Measurements from ENCODE around the gene MAP7D1. TPM values are rescaled to one million over a fixed set of nuclear protein-coding genes. Genes with fewer than 3 reads are reported as not detected.
"Not testable (repeated sequence)": the region's sequence is repeated elsewhere in the genome, so short reads cannot be mapped to it uniquely, and the experiment has no call there.

MAP7D1 gene
- total RNA-seq, 1 experiment from 2014 or later, result 271 TPM

- DNase-seq (ENCODE audit: low read depth), result peak; percentile 77
These were observed 44.2 kb downstream of the MAP7D1 start for GRCh38 chr1:36199934-36200741.

GRCh38 chr1:36203027-36203553 is 47.1 kb downstream of the MAP7D1 start:
- no peak for DNase-seq (ENCODE audit: low read depth)

DNA sequence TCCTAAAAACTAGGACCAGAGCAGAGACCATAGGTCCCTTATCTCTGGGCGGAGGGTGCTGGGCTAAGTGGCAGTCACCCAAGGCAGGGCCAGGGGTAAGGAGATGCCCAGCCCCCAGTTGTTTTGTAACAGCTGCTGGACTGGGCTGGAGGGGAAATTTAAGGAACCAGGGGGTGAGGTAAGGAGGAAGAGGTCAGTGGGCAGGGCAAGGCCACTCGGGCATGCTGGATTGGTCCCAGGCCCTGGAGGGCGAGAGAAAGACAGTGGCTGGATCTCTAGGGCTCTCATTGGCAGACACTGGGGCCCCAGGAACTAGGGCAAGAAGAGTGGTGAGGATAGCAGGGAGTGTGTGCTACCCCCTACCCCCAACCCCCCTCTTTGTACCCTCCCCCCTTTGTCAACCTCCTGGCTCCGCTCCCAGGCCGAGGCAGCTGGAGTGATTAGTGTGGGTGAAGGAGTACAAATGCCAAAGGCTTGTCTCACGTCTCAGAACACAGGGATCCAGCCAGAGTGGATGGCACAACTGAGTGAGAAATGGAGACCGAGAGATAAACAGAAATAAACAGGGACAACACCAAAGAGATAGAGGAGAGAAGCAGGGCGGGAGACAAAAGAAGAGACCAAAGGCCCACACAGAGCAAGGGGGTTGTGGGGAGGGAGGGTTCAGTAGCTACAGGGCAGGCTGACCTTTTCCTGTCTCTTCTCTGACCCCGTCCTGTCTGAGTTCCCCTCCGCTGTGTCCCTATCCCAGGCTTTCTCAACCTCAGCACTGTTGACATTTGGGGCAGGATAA is 47.8 kb downstream of the MAP7D1 start:
- peak; percentile 94 for DNase-seq (ENCODE audit: low read depth)

DNA sequence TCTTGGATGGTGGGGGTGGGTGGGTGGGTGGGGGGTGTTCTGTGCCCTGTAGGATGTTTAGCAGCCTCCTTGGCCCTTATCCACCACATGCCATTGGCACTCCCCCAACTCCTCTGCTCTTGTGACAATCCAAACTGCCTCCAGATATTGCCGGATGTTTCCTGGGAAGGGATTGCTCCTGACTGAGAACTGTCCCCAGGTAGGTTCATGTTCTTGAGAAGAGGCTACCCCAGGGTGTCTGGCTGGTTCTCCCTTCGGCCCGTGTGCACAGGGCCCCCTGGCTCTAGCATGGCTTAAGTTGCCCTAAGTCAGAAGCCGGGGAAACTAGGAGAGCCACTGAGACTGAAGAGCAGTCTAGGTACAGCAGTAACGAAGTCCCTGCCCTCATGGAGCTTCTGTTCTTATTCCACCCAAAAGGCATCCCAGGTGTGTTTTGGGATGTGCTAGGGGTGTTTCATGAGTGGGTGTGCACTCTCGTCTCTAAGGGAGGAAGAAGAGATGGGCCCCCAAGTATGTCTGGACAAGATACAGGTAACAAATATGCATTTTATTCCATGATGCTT is 48.5 kb downstream of the MAP7D1 start:
- peak; percentile 55 for DNase-seq (ENCODE audit: low read depth)

- DNase-seq (ENCODE audit: low read depth), result no peak
These were observed 50.4 kb downstream of the MAP7D1 start for GRCh38 chr1:36206323-36206858.

- peak; percentile 68 for DNase-seq (ENCODE audit: low read depth)
These were observed 51.4 kb downstream of the MAP7D1 start for GRCh38 chr1:36207339-36207738.

- no peak for DNase-seq (ENCODE audit: low read depth)
These were observed 53.2 kb downstream of the MAP7D1 start for GRCh38 chr1:36208978-36209703.

- DNase-seq (ENCODE audit: low read depth), result no peak
These were observed 55.3 kb downstream of the MAP7D1 start for GRCh38 chr1:36211307-36211706.

- no peak for DNase-seq (ENCODE audit: low read depth)
These were observed 55.9 kb downstream of the MAP7D1 start for GRCh38 chr1:36211841-36212240.

DNA sequence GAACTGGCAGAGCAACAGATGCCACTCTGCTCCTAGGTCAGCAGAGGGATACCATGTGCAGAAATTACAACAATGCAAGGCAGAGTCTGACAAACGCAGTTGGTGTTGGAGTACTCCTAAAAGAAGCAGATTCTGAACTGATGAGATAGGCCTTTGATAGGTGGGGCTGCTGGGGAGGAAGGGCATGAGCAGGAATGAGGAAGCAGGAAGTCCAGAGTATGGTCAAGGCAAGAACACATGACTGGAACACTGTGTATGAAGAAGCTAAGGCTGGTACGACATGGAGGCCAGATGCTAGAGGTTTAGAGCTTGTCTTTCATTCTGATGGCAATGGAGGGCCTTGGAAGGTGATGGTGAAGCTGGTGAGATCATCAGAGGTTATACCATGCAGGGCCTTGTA is 56.8 kb downstream of the MAP7D1 start:
- DNase-seq (ENCODE audit: low read depth), result no peak

DNA sequence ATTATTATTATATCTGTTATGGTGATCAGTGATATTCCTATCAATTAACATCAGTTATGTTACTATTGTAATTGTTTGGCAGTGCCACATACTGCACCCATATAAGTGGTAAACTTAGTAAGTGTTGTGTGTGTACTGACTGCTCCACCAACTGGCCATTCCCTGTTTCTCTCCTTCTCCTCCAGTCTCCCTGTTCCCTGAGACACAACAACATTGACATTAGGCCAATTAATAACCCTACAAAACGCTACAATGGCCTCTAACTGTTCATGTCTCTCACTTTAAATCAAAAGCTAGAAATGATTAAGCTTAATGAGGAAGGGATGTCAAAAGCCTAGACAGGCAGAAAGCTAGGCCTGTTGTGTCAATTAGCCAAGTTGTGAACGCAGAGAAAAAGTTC is 61.7 kb downstream of the MAP7D1 start:
- DNase-seq (ENCODE audit: low read depth), result peak; percentile 55

DNA sequence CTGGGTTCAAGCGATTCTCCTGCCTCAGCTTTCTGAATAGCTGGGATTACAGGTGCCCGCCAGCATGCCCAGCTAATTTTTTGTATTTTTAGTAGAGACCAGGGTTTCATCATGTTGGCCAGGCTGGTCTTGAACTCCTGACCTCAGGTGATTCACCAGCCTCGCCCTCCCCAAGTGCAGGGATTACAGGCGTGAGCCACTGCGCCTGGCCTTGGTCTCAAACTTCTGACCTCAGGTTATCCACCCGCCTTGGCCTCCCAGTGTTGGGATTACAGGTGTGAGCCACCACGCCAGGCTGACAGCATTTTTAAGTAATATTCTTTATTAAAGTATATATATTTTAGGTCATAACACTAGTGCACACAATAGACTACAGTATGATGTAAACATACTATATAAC is 65.9 kb downstream of the MAP7D1 start:
- DNase-seq (ENCODE audit: low read depth), result not testable (repeated sequence)

DNA sequence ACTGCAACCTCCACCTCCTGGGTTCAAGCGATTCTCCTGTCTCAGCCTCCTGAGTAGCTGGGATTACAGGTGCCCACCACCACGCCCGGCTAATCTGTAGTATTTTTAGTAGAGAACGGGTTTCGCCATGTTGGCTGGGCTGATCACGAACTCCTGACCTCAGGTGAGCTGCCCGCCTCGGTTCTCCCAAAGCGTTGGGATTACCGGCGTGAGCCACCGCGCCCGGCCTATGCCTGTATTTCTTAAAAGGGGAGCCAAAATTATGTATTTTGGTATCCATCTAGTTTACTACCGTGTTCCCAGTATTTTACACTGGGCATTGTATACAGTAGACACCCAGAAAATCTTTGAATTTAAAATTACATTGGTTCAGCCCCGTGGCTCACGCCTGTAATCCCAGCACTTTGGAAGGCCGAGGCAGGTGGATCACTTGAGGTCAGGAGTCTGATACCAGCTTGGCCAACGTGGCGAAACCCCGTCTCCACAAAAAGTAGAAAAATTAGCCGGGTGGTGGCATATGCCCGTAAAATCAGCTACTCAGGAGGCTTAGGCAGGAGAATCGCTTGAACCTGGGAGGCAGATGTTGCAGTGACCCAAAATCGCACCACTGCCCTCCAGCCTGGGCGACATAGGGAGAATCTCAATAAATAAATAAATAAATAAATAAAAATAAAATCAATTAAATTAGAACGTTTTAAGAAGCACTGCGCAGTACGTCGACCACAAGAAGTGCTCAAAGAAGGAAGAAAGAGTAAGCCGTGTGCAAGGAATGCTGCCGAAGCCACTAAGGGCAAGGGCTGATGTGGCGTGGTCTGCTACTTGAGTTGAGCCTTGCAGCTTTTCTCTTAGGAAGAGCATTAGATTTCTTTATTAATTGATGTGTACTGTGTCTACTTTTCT is 66.8 kb downstream of the MAP7D1 start:
- peak; percentile 3 for DNase-seq (ENCODE audit: low read depth)

DNA sequence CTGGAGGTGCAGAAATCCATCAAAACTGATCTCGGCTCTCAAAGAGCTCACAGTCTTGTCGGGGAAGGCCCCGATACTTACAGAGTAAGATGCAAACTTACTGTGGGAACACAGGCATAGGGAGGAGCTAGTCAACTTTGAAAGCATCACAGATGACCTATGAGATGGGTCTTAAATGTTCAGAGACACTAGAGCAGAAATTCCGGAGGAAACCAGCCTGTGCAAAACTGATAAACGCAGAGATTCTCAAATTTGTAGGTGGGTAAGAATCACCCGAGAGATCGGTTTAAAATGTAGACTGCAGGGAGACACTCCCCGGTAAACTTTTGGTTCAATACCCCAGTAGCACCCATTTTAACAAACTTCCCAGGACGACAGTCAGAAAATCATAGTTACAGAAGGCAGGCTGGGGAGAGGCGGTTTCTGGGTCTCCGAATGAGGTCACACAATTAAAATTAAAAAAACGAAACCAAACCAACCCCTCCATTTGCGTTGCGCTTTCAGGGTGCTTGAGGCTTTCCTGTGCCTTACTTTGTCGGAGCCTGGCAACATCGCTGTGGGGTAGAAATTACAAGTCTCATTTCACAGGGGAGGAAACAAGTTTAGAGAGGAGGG is 67.5 kb downstream of the MAP7D1 start:
- DNase-seq (ENCODE audit: low read depth), result peak; percentile 57

DNA sequence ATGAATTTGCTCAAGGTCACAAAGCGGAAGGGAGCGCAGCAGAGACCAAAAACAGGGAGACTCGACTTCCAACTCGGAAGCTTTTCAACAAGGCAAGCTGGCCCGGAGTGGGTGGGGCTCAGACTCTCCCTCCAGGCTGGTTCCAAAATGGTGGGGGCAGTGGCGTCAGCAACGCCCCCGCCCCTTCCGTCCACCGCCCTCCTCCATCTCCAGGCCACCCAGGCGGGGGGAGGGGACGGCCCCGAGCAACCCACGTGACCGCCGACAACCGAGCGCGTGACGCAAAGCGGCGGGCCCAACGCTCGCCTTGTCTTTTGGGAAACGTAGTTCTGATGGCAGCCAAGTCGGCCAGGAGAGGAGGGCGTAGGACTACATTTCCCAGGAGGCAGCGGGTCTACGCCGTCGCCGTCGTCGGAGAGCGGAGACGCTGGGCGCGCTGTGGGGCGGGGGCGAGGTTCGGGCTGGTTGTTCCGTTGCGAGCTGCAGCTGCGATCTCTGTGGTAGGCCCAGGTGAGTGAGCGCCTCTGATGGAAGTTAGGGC is 68.1 kb downstream of the MAP7D1 start, which contains the start of gene THRAP3:
Gene THRAP3, plus strand, starts transcription at position 448 of the 541 bp plus-strand sequence. CDS start 58,121 bp downstream, outside the sequence.
- DNase-seq (ENCODE audit: low read depth), result peak; percentile 99

DNA sequence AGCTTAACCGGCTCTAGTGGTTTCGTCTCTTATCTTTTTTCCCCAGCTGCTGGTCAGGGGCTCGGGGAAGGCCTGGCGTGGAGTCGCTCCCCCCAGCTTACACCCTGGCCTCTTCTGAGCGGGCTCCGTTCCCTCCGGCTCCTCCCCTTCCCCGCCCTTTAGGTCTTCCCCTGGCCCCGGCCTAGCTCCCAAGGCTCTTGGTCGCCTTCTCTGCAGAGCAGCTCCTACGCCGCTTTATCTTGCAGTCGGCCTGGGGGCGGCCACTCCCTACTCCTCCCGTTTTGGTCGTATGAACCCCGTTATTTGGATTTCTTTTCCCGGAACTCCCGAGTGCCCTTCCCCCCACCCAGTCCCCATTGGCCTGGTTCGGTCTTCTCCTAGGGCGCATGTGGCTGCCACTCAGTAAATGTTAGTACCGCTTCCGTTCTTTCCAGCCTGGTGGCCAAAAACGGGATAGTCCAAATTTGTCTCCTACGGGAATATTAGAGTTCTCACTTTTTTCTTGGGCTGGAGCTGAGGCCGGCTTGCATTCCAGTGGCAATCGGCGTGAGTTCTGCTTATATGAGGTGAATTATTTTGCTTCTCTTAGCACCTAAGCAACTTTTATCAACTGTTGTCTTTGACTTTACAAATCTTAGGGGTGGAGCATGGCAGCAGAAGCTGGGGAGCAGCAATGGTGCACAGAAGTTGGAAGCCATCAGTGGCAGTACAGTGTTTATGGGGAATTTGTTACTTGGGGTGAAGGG is 68.8 kb downstream of the MAP7D1 start:
- DNase-seq (ENCODE audit: low read depth), result peak; percentile 91

DNA sequence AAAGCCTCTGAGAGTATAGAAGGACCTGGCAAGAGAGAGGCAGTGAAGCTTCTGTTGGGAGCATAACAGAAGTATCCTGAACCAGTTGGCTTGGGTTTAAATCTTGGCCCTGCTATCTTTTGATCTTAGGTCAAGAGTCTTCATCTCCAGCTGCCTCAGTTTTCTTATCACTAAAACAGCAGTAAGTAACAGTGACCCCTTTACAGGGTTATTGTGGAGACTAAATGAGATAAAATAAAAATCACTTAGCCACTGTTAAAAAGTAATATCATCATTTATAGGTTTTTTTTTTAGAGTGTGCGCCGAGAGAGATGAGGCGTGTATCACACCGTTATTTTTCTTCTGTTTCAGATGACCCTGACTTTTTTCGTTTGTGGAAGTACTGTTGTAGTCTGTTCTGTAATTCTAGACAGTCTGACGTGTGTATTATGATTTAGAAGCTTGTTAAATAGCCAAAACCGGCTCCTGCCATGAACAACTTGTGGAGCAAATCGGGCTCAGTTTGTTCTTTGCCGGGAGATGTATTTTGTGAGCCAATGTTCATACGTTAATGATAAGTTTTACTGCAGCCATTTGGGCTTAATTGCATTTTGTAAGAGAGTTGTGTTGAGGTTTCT is 69.4 kb downstream of the MAP7D1 start:
- DNase-seq (ENCODE audit: low read depth), result no peak

DNA sequence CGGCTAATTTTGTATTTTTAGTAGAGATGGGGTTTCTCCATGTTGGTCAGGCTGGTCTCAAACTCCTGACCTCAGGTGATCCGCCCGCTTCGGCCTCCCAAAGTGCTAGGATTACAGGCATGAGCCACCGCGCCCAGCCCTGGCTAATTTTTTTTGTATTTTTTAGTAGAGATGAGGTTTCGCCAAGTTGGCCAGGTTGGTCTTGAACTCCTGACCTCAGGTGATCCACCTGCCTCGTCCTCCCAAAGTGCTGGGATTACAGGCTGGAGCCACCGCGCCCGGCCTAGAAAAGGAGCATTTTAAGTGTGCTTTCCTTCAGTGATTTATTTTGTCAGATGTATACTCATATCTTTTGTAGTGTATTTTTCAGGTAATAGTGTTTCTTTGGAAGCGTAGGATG is 74.3 kb downstream of the MAP7D1 start:
- not testable (repeated sequence) for DNase-seq (ENCODE audit: low read depth)
